ENCODE results near the gene SMTNL2.

SMTNL2 gene

DNA sequence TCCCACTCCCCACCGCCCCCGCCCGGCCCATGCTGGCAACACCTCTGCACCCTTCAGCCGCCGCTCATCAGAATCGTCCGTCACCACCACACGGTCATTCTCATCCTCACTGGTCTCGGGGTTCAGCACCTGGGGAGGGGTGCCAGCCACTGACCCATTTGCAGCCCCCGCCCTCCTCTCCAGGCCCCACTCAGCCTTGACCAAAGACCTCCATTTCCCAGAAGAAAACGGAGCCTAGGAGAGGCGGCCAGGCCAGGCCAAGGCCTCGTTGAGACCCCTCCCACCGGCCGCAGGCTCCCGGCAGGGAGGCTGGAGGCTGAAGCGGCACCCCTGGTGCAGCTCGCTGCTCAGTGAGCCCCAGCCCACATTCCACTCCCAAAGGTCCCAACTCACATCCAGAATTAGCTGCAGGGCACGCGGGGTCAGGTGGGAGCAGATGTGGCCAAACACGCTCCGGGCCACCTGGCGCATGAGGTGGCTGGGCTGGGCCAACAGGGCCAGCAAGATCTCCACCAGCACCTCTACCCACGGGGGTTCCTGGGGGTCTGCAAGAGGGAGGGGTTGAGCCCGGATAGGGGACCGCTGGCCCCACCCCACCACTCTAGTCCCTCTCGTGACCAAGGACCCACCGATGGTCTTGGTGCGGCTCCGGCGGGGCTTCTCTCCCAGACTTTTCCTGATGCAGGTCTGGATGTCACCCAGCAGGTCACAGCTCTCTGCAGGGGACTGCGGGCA lies 38.9 kb upstream of the SMTNL2 start:
- DNase-seq: no peak

DNA sequence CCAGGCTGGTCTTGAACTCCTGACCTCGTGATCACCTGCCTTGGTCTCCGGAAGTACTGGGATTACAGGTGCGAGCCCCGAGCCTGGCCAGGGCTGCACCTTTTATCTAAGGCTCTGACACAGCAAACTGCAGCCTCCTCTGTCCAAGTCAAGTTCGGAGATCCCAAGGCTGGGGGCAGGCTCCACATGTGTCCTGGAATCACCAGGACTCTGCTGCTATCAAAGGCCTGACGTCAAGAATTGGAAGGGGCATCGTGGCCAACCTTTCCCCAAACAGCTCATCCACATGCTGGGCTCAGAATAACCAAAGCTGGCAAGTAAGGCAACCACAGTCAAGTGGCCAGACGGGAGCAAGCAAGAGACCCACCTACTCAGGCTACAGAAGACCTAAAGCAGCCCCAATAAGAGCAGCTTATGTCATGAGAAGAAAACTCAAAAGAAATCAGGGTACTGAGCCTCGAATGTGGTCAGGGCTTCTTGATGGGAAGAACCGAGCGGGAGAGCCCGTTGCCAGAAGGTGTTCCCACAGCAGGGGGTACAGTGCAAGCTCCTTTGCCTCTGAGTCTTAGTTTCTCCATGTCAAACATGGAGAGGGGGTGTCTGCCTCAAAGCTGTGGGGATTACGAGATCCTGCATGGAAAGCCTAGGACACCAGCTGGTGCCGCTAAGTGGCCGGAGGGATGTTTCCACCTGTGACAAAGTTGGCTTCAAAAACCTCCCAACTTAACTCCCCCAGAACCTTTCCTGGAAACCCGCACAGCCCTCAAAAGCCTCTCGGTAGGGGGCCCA lies 37.0 kb upstream of the SMTNL2 start:
- DNase-seq: no peak

DNA sequence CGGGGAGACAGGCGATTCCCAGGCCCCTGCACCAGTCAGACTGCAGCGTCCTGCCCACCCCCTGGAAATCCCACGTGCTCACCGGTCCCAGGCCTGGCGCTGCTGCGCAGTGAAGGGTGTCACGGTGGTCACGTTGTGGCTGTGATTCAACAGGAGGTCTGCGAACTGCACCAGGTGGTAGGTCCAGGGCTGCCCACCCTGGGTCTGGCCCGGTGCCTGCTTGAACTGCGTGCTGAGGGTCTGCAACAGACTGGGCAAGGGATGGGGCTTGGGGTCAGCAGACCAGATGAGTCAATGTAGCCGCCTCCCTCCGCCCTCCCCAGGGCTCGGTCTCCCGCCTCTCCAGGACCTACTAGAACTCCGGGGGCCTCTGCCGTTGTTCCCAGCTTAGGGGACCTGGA lies 36.3 kb upstream of the SMTNL2 start:
- DNase-seq: no peak

DNA sequence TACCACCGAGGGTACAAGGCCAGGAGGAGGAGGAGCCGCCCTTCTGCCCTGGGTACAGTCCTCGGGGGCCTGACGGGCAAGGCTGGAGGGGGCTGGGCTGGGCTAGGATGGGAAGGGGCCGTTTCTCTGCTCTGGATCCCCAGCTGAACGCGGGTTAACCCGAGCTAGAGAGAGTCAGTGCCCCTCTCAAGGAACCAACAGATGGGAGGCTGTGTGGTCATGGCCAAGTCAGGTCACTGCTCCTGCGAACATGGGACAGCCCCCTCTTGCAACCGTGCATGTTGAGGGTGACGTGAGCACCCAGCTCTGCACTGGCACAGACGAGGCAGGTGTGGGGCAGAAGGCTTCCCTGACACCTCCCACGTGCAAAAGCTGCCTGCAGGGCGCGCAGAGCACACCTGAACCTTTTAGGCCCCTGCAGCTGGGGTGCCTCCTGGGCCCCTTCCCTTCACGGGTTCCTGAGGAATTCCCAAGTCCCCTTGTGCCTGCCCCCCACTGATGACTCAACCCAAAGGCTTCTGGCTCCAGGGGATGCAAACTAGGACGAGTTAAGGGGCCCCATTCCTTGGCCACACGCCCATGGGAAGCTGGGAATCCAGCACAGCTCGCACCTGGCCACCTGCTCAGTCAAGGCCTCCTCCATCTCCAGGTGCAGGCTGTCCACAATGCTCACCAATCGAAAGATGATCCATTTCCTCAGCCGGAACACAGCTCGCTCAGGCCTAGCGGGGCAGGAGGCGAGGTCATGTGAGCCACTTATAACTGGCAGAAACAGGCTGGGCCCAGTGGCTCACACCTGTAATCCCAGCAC lies 35.4 kb upstream of the SMTNL2 start:
- DNase-seq: no peak

DNA sequence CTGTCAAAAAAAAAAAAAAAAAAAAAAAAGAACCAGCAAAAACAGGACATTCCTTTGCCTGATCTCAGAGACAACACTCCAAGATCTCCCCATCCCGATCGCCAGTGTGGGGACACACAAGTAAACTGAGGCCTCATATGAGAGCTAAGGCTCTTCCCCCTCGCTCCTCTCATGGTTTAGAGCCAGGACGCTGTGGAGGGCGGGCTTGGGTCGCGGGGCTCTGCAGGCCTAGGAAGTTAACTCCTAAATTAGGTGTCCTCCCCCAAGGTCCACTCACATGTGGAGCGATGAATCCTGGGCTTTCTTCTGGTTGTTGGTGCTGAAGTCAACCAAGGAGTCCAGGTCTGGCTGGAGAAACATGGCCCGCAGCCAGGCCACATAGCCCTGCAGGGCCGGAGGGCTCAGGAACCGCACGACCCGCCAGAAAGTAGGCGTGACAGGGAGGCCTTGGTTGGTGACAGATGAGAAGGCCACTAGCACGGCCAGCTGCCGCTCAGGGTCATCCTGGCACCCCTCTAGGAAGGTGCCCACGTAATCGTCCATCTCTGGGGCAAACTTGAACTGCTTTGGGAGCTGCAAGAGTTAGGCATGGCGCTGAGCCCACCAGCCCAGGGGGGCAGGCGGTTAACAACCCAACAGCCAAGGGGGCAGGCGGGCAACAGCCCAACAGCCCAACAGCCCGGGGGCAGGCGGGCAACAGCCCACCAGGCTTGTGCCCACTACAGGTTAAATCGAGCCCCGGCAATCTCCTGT lies 34.4 kb upstream of the SMTNL2 start:
- no peak for DNase-seq

DNA sequence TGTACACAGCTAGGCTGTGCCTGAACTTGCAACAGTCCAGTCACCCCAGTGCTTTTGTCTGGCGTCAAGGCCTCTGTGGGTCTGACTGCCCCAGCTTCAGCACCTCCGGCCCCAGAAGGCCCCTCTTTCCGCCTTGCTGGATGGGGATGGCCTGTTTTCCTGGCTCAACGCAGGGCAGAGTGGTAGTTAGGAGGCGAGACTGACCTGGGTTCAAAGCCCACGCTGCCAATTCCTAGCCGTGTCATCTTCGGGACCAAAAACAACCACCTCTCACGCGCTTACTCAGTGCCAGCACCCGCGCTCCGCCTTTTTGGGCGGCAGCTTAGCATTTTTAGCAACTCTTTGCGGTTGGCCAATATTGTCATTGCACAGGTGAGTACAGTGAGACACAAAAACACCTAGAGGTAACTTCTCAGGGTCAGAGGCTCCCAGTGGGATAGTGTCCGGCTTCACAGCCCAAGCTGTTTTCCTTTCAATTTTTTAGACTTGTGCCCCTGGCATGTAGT lies 33.7 kb upstream of the SMTNL2 start:
- no peak for DNase-seq

DNA sequence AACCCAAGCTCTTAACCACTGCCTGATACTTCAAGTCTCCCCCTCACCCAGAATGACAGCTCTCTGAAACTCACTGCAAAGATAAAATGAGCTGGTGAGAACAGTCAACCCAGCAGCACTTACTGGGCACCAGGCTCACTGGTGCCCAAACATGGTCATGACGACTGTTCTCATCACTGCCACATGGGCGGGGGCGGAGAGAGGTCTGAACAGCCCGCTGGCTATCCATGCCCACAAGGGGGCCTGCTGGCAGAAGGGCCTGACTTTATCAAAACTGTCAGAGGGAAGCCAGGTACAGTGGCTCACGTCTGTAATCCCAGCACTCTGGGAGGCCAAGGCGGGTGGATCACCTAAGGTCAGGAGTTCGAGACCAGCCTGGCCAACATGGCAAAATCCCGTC lies 33.2 kb upstream of the SMTNL2 start:
- DNase-seq: peak; percentile 41

DNA sequence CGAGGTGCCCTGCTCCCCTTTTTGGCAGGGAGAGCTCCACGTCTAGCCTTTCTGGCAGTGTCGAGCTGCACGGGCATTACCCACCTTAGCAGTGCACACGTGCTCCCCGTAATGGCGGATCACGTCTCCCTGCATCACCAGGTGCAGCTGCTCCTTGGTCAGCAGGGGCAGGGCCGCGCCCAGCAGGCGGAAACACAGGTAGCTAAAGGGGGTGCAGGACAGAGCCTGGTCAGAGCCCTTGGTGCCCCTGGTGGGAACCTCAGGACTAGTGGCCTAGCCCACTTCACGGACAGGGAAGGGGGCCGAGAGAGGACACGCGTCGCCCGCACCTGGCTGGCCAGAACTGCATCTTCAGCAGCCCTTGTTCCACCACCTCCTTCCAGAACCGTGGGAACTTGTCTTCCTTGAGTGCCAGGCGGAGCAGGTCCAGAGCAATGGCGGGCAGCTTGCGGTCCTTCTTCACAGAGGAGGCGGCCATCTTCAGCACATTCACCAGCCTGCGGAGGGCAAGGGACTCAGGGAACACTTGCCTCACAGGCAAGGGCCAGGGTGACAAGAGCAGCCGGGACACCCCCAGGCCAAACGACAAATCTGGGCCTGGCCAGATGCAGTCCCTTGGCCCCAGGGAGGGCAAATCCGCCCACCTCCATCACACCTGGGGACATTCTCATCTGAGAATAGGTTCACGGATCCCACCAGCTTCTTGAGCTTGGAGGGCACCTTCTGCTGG lies 32.4 kb upstream of the SMTNL2 start:
- DNase-seq: no peak

DNA sequence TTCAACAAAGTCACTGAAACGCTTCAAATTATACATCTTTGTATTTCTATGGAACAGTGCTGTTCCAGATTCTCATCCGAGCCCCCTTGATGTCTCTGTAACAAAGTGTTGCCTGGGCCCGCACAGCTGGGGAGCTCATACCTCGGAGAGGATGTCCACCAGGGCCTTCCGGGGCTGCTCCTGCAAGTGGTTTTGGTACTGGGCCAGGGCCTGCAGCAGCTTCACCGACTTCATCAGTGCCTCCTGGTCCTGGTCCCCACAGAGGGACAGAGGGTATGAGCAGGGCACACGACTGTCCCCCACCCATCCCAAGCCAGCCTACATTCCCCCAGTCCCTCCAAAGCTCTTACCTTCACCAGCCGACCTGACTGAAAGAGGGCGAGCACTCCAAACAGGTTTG lies 30.7 kb upstream of the SMTNL2 start:
- DNase-seq: no peak

DNA sequence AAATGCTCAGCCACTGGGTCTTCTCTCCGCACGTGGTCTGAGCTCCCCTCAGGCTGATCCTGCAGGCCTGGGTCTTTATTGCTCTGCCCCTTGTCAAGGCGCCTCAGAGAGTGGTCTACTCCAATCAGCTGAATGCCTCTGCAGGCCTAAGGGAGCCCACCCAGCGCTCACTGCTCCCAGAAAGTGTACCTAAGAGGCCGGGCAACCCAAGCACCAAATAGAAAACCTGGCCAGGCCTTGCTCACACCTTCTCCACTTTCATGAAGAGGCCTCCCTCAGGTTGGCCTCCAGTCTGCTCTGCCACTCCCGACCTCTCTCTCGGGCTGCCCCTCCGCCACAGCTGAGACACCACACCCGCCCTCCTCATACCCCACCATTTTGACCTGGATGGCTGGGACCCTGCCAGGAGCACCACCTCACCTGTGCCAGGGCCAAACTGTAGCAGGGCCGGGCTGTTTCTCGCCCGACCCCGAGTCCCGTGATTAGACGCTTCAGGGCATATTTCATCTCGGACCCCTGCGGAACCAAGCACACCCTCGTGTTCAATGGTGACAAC lies 29.8 kb upstream of the SMTNL2 start:
- DNase-seq: no peak

DNA sequence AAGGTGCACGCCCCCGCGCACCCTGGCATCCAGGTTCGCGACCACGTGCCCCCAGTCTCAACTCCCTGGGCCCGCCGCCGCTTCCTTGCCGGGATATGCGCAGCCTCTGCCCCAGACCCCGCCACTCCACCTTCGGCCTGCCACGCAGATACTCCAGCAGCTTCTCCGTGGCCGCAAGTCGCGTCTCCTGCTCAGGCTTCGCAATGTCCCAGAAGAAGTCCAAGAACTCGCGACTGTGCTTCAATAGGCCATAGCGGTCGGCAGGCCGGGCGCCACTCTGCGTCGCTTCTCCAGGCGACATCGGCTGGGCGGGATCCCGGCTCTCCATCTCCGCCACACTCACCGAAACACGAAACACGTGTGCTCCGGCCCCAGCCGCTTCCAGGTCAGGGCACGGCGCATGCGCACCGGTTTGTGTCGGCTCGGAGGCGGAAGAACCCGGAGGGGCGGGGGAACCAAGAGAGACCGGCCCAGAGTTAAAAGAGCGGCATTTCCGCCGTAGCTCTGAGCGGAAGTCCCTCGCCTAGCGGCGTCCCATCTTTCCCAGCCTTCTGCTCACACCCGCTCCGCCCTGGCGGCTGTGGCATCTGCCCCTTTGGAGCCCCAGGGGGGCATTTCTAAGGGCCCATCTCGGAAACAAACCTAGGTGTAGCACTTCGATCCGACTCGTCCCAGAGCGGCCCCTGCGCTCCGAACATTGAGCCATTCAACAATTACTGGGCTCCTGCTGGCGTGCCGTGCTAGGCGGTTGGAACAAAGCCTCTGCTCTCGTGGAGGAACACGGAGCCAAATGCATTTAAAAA lies 29.1 kb upstream of the SMTNL2 start, which contains the start of gene MYBBP1A:
Gene MYBBP1A (minus strand): TSS at position 388 of the 803 bp plus-strand sequence. CDS start 60 bp downstream, at position 328.
- DNase-seq: peak; percentile 98

DNA sequence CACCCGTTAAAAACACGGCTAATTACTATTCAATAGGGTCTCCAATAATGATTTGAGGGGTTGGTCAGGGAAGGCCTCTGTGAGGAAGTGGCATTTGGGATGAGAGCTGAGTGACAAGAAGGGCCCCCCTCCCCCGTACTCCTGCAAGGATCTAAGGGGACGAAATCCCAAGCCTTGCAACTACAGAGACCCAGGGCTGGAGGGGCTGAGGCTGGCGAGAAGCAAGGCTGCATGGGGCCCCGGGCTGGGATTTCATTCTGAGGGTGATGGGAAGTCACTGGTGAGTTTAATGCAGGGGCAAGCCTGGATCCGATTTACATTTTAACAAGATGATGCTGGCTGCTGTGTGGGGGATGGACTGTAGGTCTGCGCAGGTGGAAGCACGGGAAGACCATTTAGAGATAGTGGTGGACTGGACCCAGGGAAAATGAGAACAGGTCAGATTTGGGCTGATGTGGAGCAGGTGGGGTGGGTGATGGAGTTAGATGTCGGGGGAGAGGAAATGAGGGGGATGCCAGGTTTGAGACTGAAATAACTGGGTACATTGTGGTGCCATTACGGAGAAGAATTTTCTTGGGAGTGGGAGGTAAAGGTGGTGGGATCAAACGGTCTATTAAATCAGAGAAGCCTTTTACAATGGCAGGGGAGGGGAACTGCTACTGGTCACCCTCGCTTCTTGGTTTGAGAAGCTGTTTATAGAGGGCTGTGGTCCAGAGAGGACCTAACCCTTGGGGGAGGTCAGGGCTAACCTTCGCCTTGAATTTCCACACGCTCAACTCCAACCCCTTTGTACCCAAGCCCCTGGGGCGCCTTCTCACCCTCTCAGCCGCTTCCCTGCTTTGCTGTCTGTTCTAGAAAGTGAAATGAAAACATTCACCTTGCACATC lies 28.2 kb upstream of the SMTNL2 start:
- DNase-seq: no peak

DNA sequence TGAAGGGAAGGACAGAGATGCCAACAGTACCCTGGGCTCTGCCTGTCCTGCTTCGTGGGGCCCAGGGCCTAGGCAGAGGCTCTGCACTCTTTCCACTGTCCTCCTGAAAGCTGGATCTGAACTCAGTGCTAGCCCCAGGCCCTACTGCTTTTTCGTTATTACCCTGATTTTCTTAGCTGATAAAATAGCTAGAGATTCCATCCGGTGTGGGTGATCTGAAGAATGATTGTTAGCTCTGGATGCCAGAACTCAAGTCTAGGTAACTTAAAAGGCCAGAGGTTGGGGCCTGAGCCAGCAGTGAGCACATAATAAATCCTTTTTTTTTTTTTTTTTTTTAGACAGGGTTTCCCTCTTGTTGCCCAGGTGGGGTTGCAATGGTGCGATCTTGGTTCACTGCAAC lies 27.3 kb upstream of the SMTNL2 start:
- DNase-seq: no peak

DNA sequence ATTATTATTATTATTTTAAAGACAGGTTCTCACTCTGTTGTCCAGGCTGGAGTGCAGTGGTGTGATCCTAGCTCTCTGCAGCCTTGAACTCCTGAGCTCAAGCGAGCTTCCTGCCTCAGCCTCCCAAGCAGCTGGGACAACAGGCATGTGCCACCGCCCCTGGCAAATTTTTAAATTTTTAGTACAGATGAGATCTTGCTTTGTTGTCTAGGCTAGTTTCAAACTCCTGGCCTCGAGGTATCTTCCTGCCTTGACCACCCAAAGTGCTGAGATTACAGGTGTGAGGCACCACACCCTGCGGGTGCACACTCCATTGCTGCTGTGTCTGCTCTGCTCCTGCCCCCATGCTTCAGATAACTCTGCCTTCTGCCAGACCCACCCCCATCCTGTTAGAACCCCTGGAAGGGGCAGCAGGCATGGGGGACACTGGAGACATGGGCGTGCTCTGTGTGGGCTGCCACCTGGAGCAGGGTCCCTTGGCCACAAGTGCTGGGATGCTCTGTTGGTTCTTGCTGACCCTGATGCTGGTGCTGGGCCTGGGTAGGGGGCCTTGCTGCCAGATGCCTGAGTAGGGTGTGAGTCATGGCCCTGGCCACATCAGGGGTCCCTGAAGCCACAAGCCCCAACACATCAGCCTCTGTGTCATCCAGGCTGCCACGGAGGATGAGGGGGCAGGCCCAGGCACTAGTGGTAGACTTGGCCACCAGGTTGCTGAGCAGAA lies 26.5 kb upstream of the SMTNL2 start:
- no peak for DNase-seq

DNA sequence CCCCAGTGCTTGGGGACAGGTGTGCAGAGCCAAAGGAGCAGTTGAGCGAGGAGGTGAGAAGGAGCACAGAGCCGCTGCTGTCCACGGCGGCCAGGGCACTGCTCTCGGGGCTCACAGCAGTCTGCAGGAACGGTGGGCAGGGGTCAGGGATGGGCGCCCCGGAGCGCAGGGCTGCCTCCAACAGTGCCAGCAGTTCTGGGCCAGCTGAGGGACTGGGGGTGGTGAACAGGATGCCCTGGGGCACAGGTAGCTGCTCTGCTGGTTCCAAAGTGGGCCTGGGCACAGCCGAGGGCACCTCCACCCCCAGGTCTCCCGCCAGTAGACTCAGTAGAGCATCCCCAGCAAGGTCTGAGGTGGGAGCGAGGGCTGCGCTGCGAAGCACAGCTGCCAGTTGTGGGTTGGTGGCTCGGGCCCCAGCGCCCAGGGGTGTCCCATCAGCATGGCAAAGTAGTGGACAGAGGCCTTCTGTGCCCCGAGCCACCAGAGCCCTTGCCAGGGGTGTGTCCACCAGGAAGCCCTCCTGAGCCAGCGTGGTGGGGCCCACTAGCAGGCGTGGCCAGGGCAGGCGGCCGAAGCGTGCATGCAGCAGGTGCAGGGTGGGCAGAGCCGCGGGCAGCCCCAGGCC lies 25.9 kb upstream of the SMTNL2 start:
- DNase-seq: no peak

DNA sequence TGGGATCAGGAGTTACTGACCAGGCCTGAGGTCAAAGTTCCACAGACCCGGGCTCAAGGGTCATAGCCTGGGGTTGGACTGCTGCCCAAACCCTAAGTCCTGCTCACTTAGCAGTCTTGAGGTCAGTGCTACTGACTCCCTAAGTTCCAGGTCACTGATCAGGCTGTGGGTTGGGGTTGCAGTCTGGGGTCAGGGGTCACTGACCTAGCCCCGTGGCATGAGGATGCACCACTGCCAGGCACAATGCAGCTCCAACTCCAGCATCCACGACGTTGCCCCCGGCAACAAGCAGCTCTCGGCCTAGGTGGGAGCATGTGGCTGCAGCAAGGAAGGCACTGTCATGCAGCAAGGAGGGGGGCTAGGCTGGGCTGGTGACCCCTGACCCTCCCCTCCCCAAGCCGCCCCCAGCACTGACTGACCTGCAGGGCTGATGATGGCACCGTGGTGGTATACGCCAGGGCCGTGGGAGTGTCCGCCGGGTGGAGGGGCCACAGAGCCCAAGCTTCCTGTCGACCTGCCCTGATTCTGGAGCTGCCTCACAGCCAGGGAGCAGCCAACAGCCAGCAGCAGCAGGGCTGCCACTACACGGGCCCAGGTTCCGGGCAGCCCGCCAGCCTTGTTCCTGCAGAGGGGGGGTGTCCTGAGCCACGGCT lies 25.1 kb upstream of the SMTNL2 start:
- no peak for DNase-seq

DNA sequence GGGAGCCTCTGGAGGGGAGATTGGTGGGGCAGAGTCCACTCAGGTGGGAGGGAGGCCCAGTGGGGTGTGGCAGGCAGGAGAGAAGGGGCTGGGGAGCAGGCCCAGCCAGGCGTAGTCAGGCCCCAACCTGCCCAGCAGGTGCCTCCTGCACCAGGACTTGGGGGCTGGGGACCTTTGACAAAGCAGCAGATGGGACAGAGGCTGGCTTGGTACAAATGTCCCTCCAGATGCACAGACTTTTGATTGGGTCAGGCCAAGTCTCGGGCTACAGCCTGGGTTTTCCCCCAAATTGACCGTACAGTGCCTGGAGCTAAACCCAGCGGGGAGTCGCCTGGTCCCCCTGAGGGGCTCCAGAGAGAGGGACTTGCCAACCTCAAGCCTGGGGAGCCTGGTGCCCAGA lies 24.4 kb upstream of the SMTNL2 start:
- DNase-seq: no peak

DNA sequence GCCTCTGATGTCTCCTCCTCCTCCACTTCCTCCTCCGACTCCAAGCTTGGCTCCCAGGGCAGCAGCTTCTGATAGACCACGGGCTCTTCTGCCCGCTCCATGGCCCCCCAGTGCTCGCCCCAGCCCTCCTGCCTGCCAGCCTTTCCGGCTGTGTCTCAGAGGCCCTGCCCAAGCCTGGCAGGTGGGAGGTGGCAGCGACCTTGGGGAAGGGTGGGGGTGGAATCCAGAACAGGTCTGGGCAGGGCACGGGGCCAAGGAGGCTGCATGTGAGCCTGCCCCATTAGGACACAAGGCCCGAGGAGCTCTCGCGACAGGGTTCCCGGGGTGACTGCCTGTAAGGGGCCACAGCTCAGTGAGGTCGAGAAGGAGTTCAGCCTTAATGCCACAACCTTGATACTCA lies 23.9 kb upstream of the SMTNL2 start, which contains the start of gene GGT6:
Gene GGT6 (minus strand): TSS at position 157 of the 400 bp plus-strand sequence. CDS start 56 bp downstream, at position 101.
- no peak for DNase-seq
